WI38 (cell line): ENCODE results near the gene YJU2.

Experiments used
- H3K4me3 ChIP-seq: 2 replicates; pipeline ENCODE4 v1.5.1; 2011; ENCODE audit warnings: low read depth, mild to moderate bottlenecking, control low read depth, low read length
- TF ChIP-seq, protein P1 (sequence below): IDR thresholded peaks from 2 replicates; pipeline ENCODE4 v1.5.1; 2012; ENCODE audit warnings: low read depth, mild to moderate bottlenecking, control low read depth, low read length

The YJU2 gene

DNA sequence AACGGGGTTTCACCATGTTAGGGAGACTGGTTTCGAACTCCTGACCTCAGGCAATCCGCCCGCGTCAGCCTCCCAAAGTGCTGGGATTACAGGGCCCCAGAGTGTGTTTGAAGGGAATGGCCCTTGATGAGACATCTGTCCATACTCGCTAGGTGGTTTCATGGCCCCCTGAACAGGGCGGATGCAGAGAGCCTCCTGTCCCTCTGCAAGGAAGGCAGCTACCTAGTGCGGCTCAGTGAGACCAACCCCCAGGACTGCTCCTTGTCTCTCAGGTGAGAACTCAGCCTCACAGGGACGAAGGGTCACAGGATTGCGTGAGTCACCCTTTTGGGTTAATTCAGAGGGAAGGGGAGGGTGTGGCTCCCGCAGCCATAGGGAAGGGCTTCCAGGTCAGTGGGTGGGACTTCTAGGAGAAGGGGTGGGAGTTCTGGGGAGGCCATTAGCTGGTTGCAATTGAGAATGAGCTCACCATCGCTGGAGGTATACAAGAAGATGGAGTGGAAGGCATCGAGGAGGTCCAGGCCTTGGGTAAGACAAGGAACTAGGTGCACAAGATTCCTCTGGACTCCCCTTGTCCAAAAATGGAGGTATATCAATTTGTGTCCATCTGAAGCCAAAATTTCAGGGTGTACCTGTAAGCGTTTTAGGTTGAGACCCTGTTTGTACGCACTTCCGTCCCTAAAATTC lies 41.4 kb downstream of the YJU2 start:
- TF ChIP-seq, protein P1, sequence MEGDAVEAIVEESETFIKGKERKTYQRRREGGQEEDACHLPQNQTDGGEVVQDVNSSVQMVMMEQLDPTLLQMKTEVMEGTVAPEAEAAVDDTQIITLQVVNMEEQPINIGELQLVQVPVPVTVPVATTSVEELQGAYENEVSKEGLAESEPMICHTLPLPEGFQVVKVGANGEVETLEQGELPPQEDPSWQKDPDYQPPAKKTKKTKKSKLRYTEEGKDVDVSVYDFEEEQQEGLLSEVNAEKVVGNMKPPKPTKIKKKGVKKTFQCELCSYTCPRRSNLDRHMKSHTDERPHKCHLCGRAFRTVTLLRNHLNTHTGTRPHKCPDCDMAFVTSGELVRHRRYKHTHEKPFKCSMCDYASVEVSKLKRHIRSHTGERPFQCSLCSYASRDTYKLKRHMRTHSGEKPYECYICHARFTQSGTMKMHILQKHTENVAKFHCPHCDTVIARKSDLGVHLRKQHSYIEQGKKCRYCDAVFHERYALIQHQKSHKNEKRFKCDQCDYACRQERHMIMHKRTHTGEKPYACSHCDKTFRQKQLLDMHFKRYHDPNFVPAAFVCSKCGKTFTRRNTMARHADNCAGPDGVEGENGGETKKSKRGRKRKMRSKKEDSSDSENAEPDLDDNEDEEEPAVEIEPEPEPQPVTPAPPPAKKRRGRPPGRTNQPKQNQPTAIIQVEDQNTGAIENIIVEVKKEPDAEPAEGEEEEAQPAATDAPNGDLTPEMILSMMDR = no peak
- H3K4me3 ChIP-seq = no peak overlapping the region

DNA sequence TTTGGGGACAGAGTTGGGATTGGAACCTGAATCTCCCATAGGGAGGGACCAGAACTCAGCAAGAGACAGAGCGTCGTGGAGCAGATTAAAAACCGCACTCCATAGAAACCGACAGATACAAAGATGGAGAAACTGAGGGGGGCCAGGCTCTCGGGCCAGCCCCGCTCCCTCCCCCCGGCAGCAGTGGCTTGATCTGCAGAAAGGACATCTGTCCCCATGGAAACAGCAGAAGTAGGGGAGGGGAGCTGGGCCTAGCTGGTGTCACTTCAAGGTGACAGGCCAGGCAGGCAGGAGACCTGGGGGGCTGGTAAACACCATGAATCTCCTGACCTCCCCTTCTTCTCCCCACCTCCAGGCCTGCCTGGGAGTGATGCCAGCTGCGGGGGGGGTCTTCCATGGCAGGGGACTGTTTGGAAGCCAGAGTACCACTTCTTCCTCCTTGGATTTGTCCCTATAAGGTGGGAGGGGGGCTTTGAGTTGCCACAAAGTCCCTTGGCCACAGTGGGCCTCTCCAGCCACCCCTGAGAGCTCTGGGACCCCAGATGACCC lies 44.4 kb downstream of the YJU2 start:
- no peak overlapping the region for H3K4me3 ChIP-seq
- TF ChIP-seq, protein P1 = no peak

DNA sequence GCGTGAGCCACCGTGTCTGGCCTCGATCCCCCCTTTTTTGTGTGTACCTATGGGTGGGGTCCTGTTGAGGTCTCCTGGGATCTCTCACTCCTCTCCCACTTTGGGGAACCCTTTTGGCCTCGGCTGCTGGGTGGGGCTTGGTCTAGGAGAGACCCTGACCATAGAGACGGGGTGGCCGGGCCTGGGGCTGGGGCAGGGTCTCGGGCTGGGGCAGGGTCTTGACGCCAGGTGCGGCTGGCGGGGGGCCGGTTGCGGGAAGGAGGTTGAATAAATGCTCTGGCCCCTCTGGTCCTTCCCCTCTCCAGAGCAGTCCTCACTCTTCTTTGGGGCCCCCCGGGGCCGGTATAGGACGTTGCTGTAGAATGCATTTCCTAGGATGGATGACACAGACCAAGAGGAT lies 45.6 kb downstream of the YJU2 start:
- TF ChIP-seq, protein P1 = no peak
- H3K4me3 ChIP-seq = no peak overlapping the region

DNA sequence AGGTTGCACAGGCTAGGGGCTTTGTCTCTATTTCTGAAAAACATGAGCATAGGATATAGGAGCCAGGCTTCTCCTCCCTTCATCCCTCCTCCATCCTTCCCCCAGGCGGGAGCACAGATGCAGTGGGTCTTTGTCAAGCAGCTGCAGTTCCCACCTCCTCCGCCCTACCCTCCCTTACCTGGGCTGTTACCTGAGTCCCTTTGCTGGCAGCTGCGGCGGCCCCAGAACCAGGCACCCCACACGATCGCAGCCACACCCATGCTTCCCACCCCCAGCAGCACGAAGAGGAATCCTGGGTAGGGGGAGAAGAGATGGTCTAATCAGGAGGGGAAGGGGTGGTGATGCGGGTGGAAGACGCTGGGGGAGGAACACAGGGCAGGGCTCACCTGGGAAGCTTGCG lies 47.5 kb downstream of the YJU2 start:
- H3K4me3 ChIP-seq = no peak overlapping the region
- TF ChIP-seq, protein P1 = no peak

DNA sequence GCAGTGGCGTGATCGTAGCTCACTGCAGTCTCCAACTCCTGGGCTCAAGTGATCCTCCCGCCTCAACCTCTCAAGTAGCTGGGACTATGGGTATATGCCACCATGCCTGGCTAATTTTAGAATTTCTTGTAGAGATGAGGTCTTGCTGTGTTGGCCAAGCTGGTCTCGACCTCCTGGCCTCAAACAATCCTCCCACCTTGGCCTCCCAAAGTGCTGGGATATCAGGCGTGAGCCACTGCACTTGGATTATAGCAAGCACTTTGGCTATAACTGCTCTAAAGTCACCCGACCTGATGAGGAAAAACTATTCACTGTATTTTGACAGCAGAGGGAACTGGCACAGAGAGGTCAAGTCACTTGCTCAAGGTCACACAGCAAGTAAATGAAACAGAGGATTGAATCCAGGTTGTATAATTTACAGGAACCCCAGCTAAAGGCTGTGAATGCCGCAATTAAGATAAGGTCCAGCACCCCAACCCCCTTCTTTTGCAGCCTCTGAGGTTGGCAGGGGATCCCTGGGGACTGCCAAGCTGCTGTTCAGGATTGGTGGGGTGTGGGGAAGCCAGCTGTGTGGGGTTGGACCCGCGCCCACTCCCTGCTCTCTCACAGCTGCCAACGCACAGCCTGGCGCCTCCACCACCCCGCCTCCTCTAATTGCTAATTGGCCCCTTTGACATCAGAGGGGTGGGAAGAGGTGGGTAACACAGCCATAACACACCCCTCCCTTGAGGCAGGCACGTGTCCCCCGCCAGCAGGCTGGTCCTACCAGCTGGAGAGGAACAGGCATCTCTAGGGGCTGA lies 49.3 kb downstream of the YJU2 start:
- TF ChIP-seq, protein P1 = no peak
- H3K4me3 ChIP-seq = no peak overlapping the region

DNA sequence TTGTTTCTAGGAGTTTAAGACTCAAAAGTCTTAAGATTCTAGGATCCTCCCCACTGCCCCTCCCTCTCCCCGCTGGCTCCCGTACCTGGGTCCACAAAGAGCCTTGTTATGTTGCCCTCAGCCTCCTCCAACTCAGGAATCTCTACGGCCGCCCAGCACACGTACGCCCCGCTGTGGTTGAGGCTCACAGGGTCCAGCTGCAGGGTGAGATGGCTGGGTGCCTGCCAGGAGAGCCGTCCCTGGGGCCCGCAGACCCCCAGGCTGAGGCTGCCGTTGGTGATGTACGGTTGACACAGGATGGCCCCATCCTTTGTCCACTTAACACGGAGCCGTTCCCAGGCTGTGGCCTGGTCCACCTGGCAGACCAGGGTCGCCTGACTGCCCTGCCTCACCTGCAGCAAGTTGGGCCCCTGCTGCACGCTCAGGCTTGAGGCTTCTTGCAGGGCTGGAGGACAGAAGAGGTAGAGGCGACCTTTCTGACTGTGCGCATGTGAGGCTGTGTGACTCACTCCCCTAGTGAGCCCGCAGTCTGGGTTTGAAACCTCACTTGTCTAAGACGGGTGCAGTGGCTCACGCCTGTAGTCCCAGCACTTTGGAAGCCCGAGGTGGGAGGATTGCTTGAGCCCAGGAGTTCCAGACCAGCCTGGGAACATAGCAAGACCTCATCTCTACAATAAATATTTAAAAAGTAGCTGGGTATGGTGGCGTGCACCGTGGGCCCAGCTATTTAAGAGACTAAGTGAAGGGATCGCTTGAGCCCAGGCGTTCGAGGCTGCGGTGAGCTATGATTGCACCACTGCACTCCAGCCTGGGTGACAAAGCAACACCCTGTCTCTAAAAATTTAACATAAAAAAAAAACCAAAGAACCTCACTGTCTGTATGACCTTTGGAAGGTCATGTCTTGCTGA lies 51.3 kb downstream of the YJU2 start:
- no peak overlapping the region for H3K4me3 ChIP-seq
- TF ChIP-seq, protein P1 = no peak
